ENCODE results near the gene SLC9A2.

The SLC9A2 gene

GRCh38 chr2:102724016-102724490 is 104.7 kb downstream of the SLC9A2 start:
- in situ Hi-C loops (cut with MboI; ENCODE audit: low sequenced_read_pairs): no loop called here

GRCh38 chr2:102724553-102724952 is 105.2 kb downstream of the SLC9A2 start:
- in situ Hi-C loops (cut with MboI; ENCODE audit: low sequenced_read_pairs): no loop called here

GRCh38 chr2:102726128-102727087 is 107.1 kb downstream of the SLC9A2 start:
- in situ Hi-C loops (cut with MboI; ENCODE audit: low sequenced_read_pairs): no loop called here

GRCh38 chr2:102735416-102736109 is 116.2 kb downstream of the SLC9A2 start:
- in situ Hi-C loops (cut with MboI; ENCODE audit: low sequenced_read_pairs): no loop called here

- in situ Hi-C loops (cut with MboI; ENCODE audit: low sequenced_read_pairs): no loop called here
Observed at GRCh38 chr2:102736110-102736409, 116.7 kb downstream of the SLC9A2 start.

GRCh38 chr2:102736410-102737409 is 117.4 kb downstream of the SLC9A2 start:
- in situ Hi-C loops (cut with MboI; ENCODE audit: low sequenced_read_pairs): no loop called here

GRCh38 chr2:102737431-102737830 is 118.1 kb downstream of the SLC9A2 start:
- in situ Hi-C loops (cut with MboI; ENCODE audit: low sequenced_read_pairs): no loop called here

GRCh38 chr2:102743259-102743658 is 123.9 kb downstream of the SLC9A2 start:
- in situ Hi-C loops (cut with MboI; ENCODE audit: low sequenced_read_pairs): no loop called here

GRCh38 chr2:102748107-102748506 is 128.8 kb downstream of the SLC9A2 start:
- in situ Hi-C loops (cut with MboI; ENCODE audit: low sequenced_read_pairs): no loop called here

GRCh38 chr2:102749938-102750337 is 130.6 kb downstream of the SLC9A2 start:
- in situ Hi-C loops (cut with MboI; ENCODE audit: low sequenced_read_pairs): no loop called here

- in situ Hi-C loops (cut with MboI; ENCODE audit: low sequenced_read_pairs): no loop called here
Observed at GRCh38 chr2:102753563-102754159, 134.3 kb downstream of the SLC9A2 start.

- in situ Hi-C loops (cut with MboI; ENCODE audit: low sequenced_read_pairs): no loop called here
Observed at GRCh38 chr2:102754456-102755145, 135.2 kb downstream of the SLC9A2 start.

- in situ Hi-C loops (cut with MboI; ENCODE audit: low sequenced_read_pairs): no loop called here
Observed at GRCh38 chr2:102755284-102755683, 135.9 kb downstream of the SLC9A2 start.

- in situ Hi-C loops (cut with MboI; ENCODE audit: low sequenced_read_pairs): no loop called here
Observed at GRCh38 chr2:102758439-102758838, 139.1 kb downstream of the SLC9A2 start.

Data from HL-60/S4 treated with phorbol 12-myristate 13-acetate at 8.2 ng/mL for 4 days and 3 days (cell line).